Measurements from ENCODE around the gene EPHA10. TPM values are rescaled to one million over a fixed set of nuclear protein-coding genes. Genes with fewer than 3 reads are reported as not detected.

The EPHA10 gene
- total and polyA plus RNA-seq, 7 donors: 0.05 TPM; not detected in 6

- ATAC-seq (no peak), DNase-seq (no peak)
- 86 to 93% (median 88%) methylated on average over 1 of the region's 1 CpG for WGBS, 3 donors
- no peak overlapping the region for H3K4me3 ChIP-seq
- H3K36me3 ChIP-seq (ENCODE audit: insufficient read depth in 1 of 2, low read depth in 1 of 2): peaks cover 5 to 79% of the 10 kb centered on the region in 2 donors
- H3K27me3 ChIP-seq (ENCODE audit: insufficient read depth in 3 of 3, low read length in 2 of 3): no peaks in the 10 kb centered on the region
- intact Hi-C loops (cut with DNase I): loop anchor here in 1 of 2 donors (10.0 kb wide), 2 partner anchors 108 to 208 kb away; partner anchors contain the start of genes CDCA8 and GNL2
- H3K9me3 ChIP-seq: no peaks in the 10 kb centered on the region
- peaks cover 8% of the 10 kb centered on the region for H3K4me1 ChIP-seq
- no peak for TF ChIP-seq CTCF (IDR thresholded peaks at IDR 0.05)
- no peak overlapping the region for H3K27ac ChIP-seq
Measured at GRCh38 chr1:37802439-37802838, 37.5 kb upstream of the EPHA10 start.

- no peak for TF ChIP-seq CTCF (IDR thresholded peaks at IDR 0.05)
- H3K36me3 ChIP-seq (ENCODE audit: insufficient read depth in 1 of 2, low read depth in 1 of 2): peaks cover 0 to 44% of the 10 kb centered on the region in 2 donors
- H3K4me1 ChIP-seq: peaks cover 16% of the 10 kb centered on the region
- WGBS, 3 donors: 92 to 94% (median 93%) methylated on average over 3 of the region's 3 CpGs
- no peak overlapping the region for H3K4me3 ChIP-seq
- H3K9me3 ChIP-seq: no peaks in the 10 kb centered on the region
- intact Hi-C loops (cut with DNase I): no loop called here
- ATAC-seq: no peak
- no peak for DNase-seq
- H3K27me3 ChIP-seq (ENCODE audit: insufficient read depth in 3 of 3, low read length in 2 of 3): no peaks in the 10 kb centered on the region
- no peak overlapping the region for H3K27ac ChIP-seq
Measured at GRCh38 chr1:37797750-37798345, 32.9 kb upstream of the EPHA10 start.

GRCh38 chr1:37795340-37796125, 30.6 kb upstream of the EPHA10 start:
- peak; percentile 53 to 82 (median 70) for ATAC-seq
- no peak for TF ChIP-seq CTCF (IDR thresholded peaks at IDR 0.05)
- H3K27ac ChIP-seq: no peak overlapping the region
- peak; percentile 53 to 74 for DNase-seq
- WGBS, 3 donors: 24 to 30% (median 26%) methylated on average over 22 of the region's 22 CpGs
- H3K36me3 ChIP-seq (ENCODE audit: insufficient read depth in 1 of 2, low read depth in 1 of 2): peaks cover 0 to 22% of the 10 kb centered on the region in 2 donors
- H3K9me3 ChIP-seq: no peaks in the 10 kb centered on the region
- H3K27me3 ChIP-seq (ENCODE audit: insufficient read depth in 3 of 3, low read length in 2 of 3): no peaks in the 10 kb centered on the region
- intact Hi-C loops (cut with DNase I): no loop called here
- H3K4me3 ChIP-seq: peak overlapping the region; percentile 65
- H3K4me1 ChIP-seq: peaks cover 16% of the 10 kb centered on the region

GRCh38 chr1:37794372-37795339, 29.7 kb upstream of the EPHA10 start:
- DNase-seq (no peak), ATAC-seq (no peak)
- H3K36me3 ChIP-seq (ENCODE audit: insufficient read depth in 1 of 2, low read depth in 1 of 2): peaks cover 0 to 15% of the 10 kb centered on the region in 2 donors
- no peaks in the 10 kb centered on the region for H3K27me3 ChIP-seq (ENCODE audit: insufficient read depth in 3 of 3, low read length in 2 of 3)
- no peak overlapping the region for H3K27ac ChIP-seq
- H3K9me3 ChIP-seq: no peaks in the 10 kb centered on the region
- peak overlapping the region; percentile 65 for H3K4me3 ChIP-seq
- intact Hi-C loops (cut with DNase I): no loop called here
- H3K4me1 ChIP-seq: peaks cover 16% of the 10 kb centered on the region
- WGBS, 3 donors: 12 to 18% (median 15%) methylated on average over 31 to 59 of the region's 59 CpGs
- TF ChIP-seq CTCF (IDR thresholded peaks at IDR 0.05): no peak

Data from psoas muscle (tissue), 8 donors.